Right ventricle myocardium superior (tissue), 1 donor: ENCODE measurements around the gene MAPT. TPM values are rescaled to one million over a fixed set of nuclear protein-coding genes. Genes with fewer than 3 reads are reported as not detected.
A peak's percentile ranks its signal among the peaks of the same experiment; 100 is the strongest.

ENCODE experiments used
- ATAC-seq: fragments of 200-7000 bp; cut with Tn5 transposase; one replicate; pipeline ENCODE4 v1.9.1; 2020; ENCODE audit warnings: mild to moderate bottlenecking; ENCODE audit not compliant: poor library complexity
- DNase-seq: peaks from one replicate; pipeline ENCODE4 v3.0.0-alpha.2; 2020
- intact Hi-C: fragments of 100-400 bp; cut with DNase I; formaldehyde crosslinking; loops from one replicate; pipeline ENCODE4 v1.11.2; 2022
- long read RNA-seq: library from polyadenylated mRNA; unstranded; transcript quantifications from one replicate; pipeline ENCODE4 v2.0.0, GENCODE V29; 2021
- total RNA-seq: library from RNA; stranded (reverse); fragmentation: NEBNext Ultra II Directional; extraction: Animal tissue kit (Norgen Biotek cat#: 25700); gene quantifications from one replicate; pipeline ENCODE4 v1.2.1, GENCODE V29; 2021
- donor health status: DM: no; HTN: yes; CAD: no; lungs with severe emphysema.

MAPT gene
- total RNA-seq, result 37.7 TPM
- long read RNA-seq, partial matches to known transcripts, result 16 of 38 reads
- long read RNA-seq, other reads (novel, unspliced or antisense), result 22 of 38 reads

- DNase-seq (peak; percentile 94), ATAC-seq (peak; percentile 98)
- intact Hi-C loops, result loop anchor here (5.0 kb wide), 1 partner anchor 53 kb away; no protein-coding TSS in a partner anchor
Measured at GRCh38 chr17:45894022-45894784, at the start of gene MAPT. Gene MAPT, plus strand, starts transcription at chr17:45894554. Its CDS starts 67,784 bp downstream, at chr17:45962338.

- ATAC-seq, result no peak
- intact Hi-C loops, result no loop called here
- DNase-seq, result no peak
Measured at GRCh38 chr17:45844695-45845375, 49.5 kb upstream of the MAPT start, which contains the start of gene SPPL2C. Gene SPPL2C, plus strand, starts transcription at chr17:45844881. Its CDS starts 26 bp downstream, at chr17:45844907.

GRCh38 chr17:45845376-45846185, 48.8 kb upstream of the MAPT start:
- intact Hi-C loops, result no loop called here

GRCh38 chr17:45846223-45846622, 48.1 kb upstream of the MAPT start:
- DNase-seq, result no peak
- ATAC-seq, result no peak
- intact Hi-C loops, result no loop called here

More at GRCh38 chr17:45845376-45846185, 48.8 kb upstream of the MAPT start:
- ATAC-seq, result no peak
- DNase-seq, result no peak

GRCh38 chr17:45846646-45847045, 47.7 kb upstream of the MAPT start:
- intact Hi-C loops, result no loop called here
- no peak for DNase-seq
- ATAC-seq, result no peak

- ATAC-seq (no peak), DNase-seq (no peak)
- intact Hi-C loops, result no loop called here
Measured at GRCh38 chr17:45847101-45847500, 47.3 kb upstream of the MAPT start.

- no peak for ATAC-seq
- intact Hi-C loops, result no loop called here
- no peak for DNase-seq
Measured at GRCh38 chr17:45847747-45848146, 46.6 kb upstream of the MAPT start.

- intact Hi-C loops, result no loop called here
- ATAC-seq (no peak), DNase-seq (no peak)
Measured at GRCh38 chr17:45848405-45848804, 45.9 kb upstream of the MAPT start.

- peak; percentile 52 for DNase-seq
- peak; percentile 74 for ATAC-seq
- intact Hi-C loops, result no loop called here
Measured at GRCh38 chr17:45848868-45849535, 45.4 kb upstream of the MAPT start.

- ATAC-seq (no peak), DNase-seq (no peak)
- intact Hi-C loops, result no loop called here
Measured at GRCh38 chr17:45849536-45849990, 44.8 kb upstream of the MAPT start.

GRCh38 chr17:45850011-45850410, 44.3 kb upstream of the MAPT start:
- intact Hi-C loops, result no loop called here
- DNase-seq, result no peak
- no peak for ATAC-seq

- ATAC-seq, result no peak
- DNase-seq, result no peak
- intact Hi-C loops, result no loop called here
Measured at GRCh38 chr17:45850468-45850867, 43.9 kb upstream of the MAPT start.

GRCh38 chr17:45851022-45851421, 43.3 kb upstream of the MAPT start:
- DNase-seq (no peak), ATAC-seq (no peak)
- intact Hi-C loops, result no loop called here

- intact Hi-C loops, result no loop called here
- ATAC-seq (no peak), DNase-seq (no peak)
Measured at GRCh38 chr17:45851464-45851863, 42.9 kb upstream of the MAPT start.

- no peak for ATAC-seq
- intact Hi-C loops, result no loop called here
- DNase-seq, result no peak
Measured at GRCh38 chr17:45851873-45852272, 42.5 kb upstream of the MAPT start.

GRCh38 chr17:45852535-45853297, 41.6 kb upstream of the MAPT start:
- DNase-seq (peak; percentile 62), ATAC-seq (no peak)
- intact Hi-C loops, result no loop called here

GRCh38 chr17:45854209-45854608, 40.1 kb upstream of the MAPT start:
- intact Hi-C loops, result no loop called here
- ATAC-seq (no peak), DNase-seq (no peak)
